RWPE2 (cell line): ENCODE data around the gene DNAJC2.

Source experiments
- ATAC-seq: fragments of 200-7000 bp; cut with Tn5 transposase; 3 replicates; pipeline ENCODE4 v1.9.1; 2021; ENCODE audit warnings: low read depth
- DNase-seq: peaks from one replicate; pipeline ENCODE4 v3.0.0-alpha.2; 2020; ENCODE audit warnings: low spot score
- H3K27ac ChIP-seq: fragments of 450-650 bp; 2 replicates; pipeline ENCODE4 v1.5.1; 2017; ENCODE audit warnings: mild to moderate bottlenecking; ENCODE audit not compliant: poor library complexity, severe bottlenecking
- H3K27me3 ChIP-seq: fragments of 250-450 bp; sonication (Bioruptor Pico); 2 replicates; pipeline ENCODE4 v1.5.1; 2021; ENCODE audit warnings: mild to moderate bottlenecking, moderate library complexity; ENCODE audit not compliant: insufficient read depth, poor library complexity, severe bottlenecking
- H3K36me3 ChIP-seq: fragments of 250-450 bp; sonication (Bioruptor Pico); 2 replicates; pipeline ENCODE4 v1.5.1; 2020; ENCODE audit warnings: low read depth, mild to moderate bottlenecking, moderate library complexity
- H3K4me1 ChIP-seq: fragments of 250-450 bp; sonication (Bioruptor Pico); 2 replicates; pipeline ENCODE4 v1.5.1; 2021; ENCODE audit warnings: mild to moderate bottlenecking, moderate library complexity; ENCODE audit not compliant: insufficient read depth, poor library complexity, severe bottlenecking
- H3K4me3 ChIP-seq: fragments of 250-450 bp; sonication (Bioruptor Pico); 2 replicates; pipeline ENCODE4 v1.5.1; 2021; ENCODE audit warnings: mild to moderate bottlenecking, moderate library complexity; ENCODE audit not compliant: severe bottlenecking
- H3K9me3 ChIP-seq: fragments of 250-450 bp; sonication (Bioruptor Pico); 2 replicates; pipeline ENCODE4 v1.5.1; 2021; ENCODE audit warnings: mild to moderate bottlenecking, moderate library complexity; ENCODE audit not compliant: severe bottlenecking
- CTCF ChIP-seq: fragments of 450-650 bp; IDR thresholded peaks from one replicate; pipeline ENCODE4 v1.5.1; 2017; ENCODE audit warnings: mild to moderate bottlenecking, moderate library complexity; ENCODE audit not compliant: poor library complexity, severe bottlenecking

Gene DNAJC2

DNA sequence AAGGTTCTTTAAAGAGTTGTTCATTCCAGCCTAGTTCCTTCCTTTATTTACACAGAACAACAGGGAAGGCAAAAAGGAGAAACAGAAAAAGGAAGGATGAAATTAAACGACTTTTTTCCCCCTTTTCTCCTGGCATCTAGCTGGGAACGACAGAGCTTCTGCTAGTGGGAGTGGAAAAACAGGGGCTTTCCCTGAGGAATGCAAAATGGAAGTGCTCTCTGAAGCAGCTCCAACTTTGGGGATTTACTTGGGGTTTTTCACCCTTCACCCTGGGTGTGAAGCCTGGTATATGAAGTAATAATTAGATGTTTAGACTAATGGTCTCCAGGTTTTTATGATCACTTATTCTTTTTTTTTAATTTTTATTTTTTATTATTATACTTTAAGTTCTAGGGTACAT, 43.1 kb downstream of the DNAJC2 start:
- ATAC-seq = no peak
- H3K4me1 ChIP-seq = peaks cover 7% of the 10 kb centered on the region
- DNase-seq = no peak
- no peak overlapping the region for H3K4me3 ChIP-seq
- no peaks in the 10 kb centered on the region for H3K27me3 ChIP-seq
- no peak for TF ChIP-seq CTCF
- no peaks in the 10 kb centered on the region for H3K9me3 ChIP-seq
- peaks cover 81% of the 10 kb centered on the region for H3K36me3 ChIP-seq
- no peak overlapping the region for H3K27ac ChIP-seq

- ATAC-seq (no peak), DNase-seq (no peak)
- Histone ChIP-seq H3K27ac (no peak overlapping the region), H3K27me3 (no peaks in the 10 kb centered on the region), H3K4me3 (no peak overlapping the region), H3K36me3 (peaks cover 63% of the 10 kb centered on the region), H3K4me1 (peaks cover 7% of the 10 kb centered on the region), H3K9me3 (no peaks in the 10 kb centered on the region)
- no peak for TF ChIP-seq CTCF
These were observed 44.9 kb downstream of the DNAJC2 start for GRCh38 chr7:103299660-103300059.

GRCh38 chr7:103297837-103298179, 46.8 kb downstream of the DNAJC2 start:
- peaks cover 45% of the 10 kb centered on the region for H3K36me3 ChIP-seq
- peak overlapping the region; percentile 71 for H3K4me3 ChIP-seq
- DNase-seq = no peak
- peak overlapping the region; percentile 29 for H3K27ac ChIP-seq
- ATAC-seq = no peak
- no peaks in the 10 kb centered on the region for H3K9me3 ChIP-seq
- H3K27me3 ChIP-seq = no peaks in the 10 kb centered on the region
- TF ChIP-seq CTCF = no peak
- peaks cover 7% of the 10 kb centered on the region for H3K4me1 ChIP-seq

GRCh38 chr7:103296901-103297836, 47.4 kb downstream of the DNAJC2 start, which contains the start of gene PMPCB:
PMPCB (plus strand) TSS chr7:103297435; CDS start chr7:103297460, 25 bp downstream.
- peak within 1 kb of the TSS; percentile 29 for H3K27ac ChIP-seq
- peak; percentile 97 for TF ChIP-seq CTCF

GRCh38 chr7:103293526-103293925, 51.0 kb downstream of the DNAJC2 start:
- Histone ChIP-seq H3K36me3 (peaks cover 2% of the 10 kb centered on the region), H3K9me3 (no peaks in the 10 kb centered on the region), H3K27me3 (no peaks in the 10 kb centered on the region), H3K27ac (no peak overlapping the region), H3K4me1 (peaks cover 4% of the 10 kb centered on the region), H3K4me3 (no peak overlapping the region)
- no peak for DNase-seq
- TF ChIP-seq CTCF = no peak
- no peak for ATAC-seq

More at GRCh38 chr7:103296901-103297836, 47.4 kb downstream of the DNAJC2 start, which contains the start of gene PMPCB:
- Histone ChIP-seq H3K27me3 (no peaks in the 10 kb centered on the region), H3K4me3 (peak within 1 kb of the TSS; percentile 71), H3K4me1 (peaks cover 7% of the 10 kb centered on the region), H3K9me3 (no peaks in the 10 kb centered on the region), H3K36me3 (peaks cover 38% of the 10 kb centered on the region)
- DNase-seq (peak; percentile 90), ATAC-seq (peak; percentile 93)
